HepG2 (cell line): ENCODE data around the gene HCFC1R1. TPM values are rescaled to one million over a fixed set of nuclear protein-coding genes. Genes with fewer than 3 reads are reported as not detected.
A peak's percentile ranks its signal among the peaks of the same experiment; 100 is the strongest.

ENCODE experiments used
- BATF2 ChIP-seq: sonication (generic); formaldehyde crosslinking; IDR thresholded peaks from 2 replicates; pipeline ENCODE4 v1.8.0; 2022; ENCODE audit warnings: mild to moderate bottlenecking, missing genetic modification reagents, moderate library complexity
- EZH2 ChIP-seq: conservative IDR thresholded peaks from 2 replicates; pipeline ENCODE4 v1.6.1; 2012; ENCODE audit warnings: mild to moderate bottlenecking, low read depth, low read length, moderate library complexity
- IKZF5 ChIP-seq: IDR thresholded peaks from 2 replicates; pipeline ENCODE4 v1.6.1; 2018; ENCODE audit warnings: missing genetic modification reagents, mild to moderate bottlenecking, missing compliant biosample characterization
- MAX ChIP-seq: IDR thresholded peaks from 2 replicates; pipeline ENCODE4 v1.6.1; 2012; ENCODE audit warnings: inconsistent platforms
- MZF1 ChIP-seq: sonication (generic); formaldehyde crosslinking; IDR thresholded peaks from 2 replicates; pipeline ENCODE4 v1.8.1; 2023; ENCODE audit warnings: mild to moderate bottlenecking, missing genetic modification reagents, borderline replicate concordance
- NFE2L2 ChIP-seq: fragments of 150-350 bp; IDR thresholded peaks from 2 replicates; pipeline ENCODE4 v1.6.1; 2014; ENCODE audit warnings: low read length
- POGK ChIP-seq: sonication (generic); formaldehyde crosslinking; conservative IDR thresholded peaks from 2 replicates; pipeline ENCODE4 v1.8.0; 2022; ENCODE audit warnings: mild to moderate bottlenecking, moderate library complexity, missing genetic modification reagents
- SATB2 ChIP-seq: sonication (generic); formaldehyde crosslinking; IDR thresholded peaks from 2 replicates; pipeline ENCODE4 v1.5.0; 2020; ENCODE audit warnings: missing genetic modification reagents
- SKIL ChIP-seq: sonication (generic); formaldehyde crosslinking; IDR thresholded peaks from 2 replicates; pipeline ENCODE4 v1.8.0; 2022; ENCODE audit warnings: missing genetic modification reagents, mild to moderate bottlenecking, moderate library complexity, borderline replicate concordance
- TP53 ChIP-seq: sonication (generic); formaldehyde crosslinking; conservative IDR thresholded peaks from 2 replicates; pipeline ENCODE4 v1.4.0; 2020; ENCODE audit warnings: missing genetic modification reagents
- ZMAT5 ChIP-seq: sonication (generic); formaldehyde crosslinking; IDR thresholded peaks from 2 replicates; pipeline ENCODE4 v1.5.0; 2020; ENCODE audit warnings: mild to moderate bottlenecking, low read depth, missing genetic modification reagents, borderline replicate concordance
- ZNF10 ChIP-seq: sonication (generic); formaldehyde crosslinking; IDR thresholded peaks from 2 replicates; pipeline ENCODE4 v1.4.0; 2020; ENCODE audit warnings: mild to moderate bottlenecking, low read depth, missing genetic modification reagents, borderline replicate concordance
- ZNF17 ChIP-seq: sonication (generic); formaldehyde crosslinking; IDR thresholded peaks from 2 replicates; pipeline ENCODE4 v1.5.0; 2020; ENCODE audit warnings: mild to moderate bottlenecking, missing genetic modification reagents
- ZNF20 ChIP-seq: sonication (generic); formaldehyde crosslinking; IDR thresholded peaks from 2 replicates; pipeline ENCODE4 v1.4.0; 2020; ENCODE audit warnings: mild to moderate bottlenecking, moderate library complexity, missing genetic modification reagents
- ZNF253 ChIP-seq: sonication (generic); formaldehyde crosslinking; IDR thresholded peaks from 2 replicates; pipeline ENCODE4 v1.8.0; 2022; ENCODE audit warnings: mild to moderate bottlenecking, missing genetic modification reagents, borderline replicate concordance
- ZNF296 ChIP-seq: sonication (generic); formaldehyde crosslinking; conservative IDR thresholded peaks from 2 replicates; pipeline ENCODE4 v1.5.0; 2020; ENCODE audit warnings: mild to moderate bottlenecking, missing genetic modification reagents
- ZNF543 ChIP-seq: sonication (generic); formaldehyde crosslinking; IDR thresholded peaks from 2 replicates; pipeline ENCODE4 v1.4.0; 2020; ENCODE audit warnings: mild to moderate bottlenecking, missing genetic modification reagents
- ZNF788 ChIP-seq: sonication (generic); formaldehyde crosslinking; IDR thresholded peaks from 2 replicates; pipeline ENCODE4 v1.5.0; 2020; ENCODE audit warnings: mild to moderate bottlenecking, missing genetic modification reagents, borderline replicate concordance
- ZNF816 ChIP-seq: sonication (generic); formaldehyde crosslinking; IDR thresholded peaks from 2 replicates; pipeline ENCODE4 v1.8.0; 2022; ENCODE audit warnings: missing genetic modification reagents, mild to moderate bottlenecking, borderline replicate concordance
- ZSCAN9 ChIP-seq: IDR thresholded peaks from 2 replicates; pipeline ENCODE4 v1.6.1; 2016; ENCODE audit warnings: borderline replicate concordance
- polyA plus RNA-seq, 8 experiments: library from polyadenylated mRNA; depleted of rRNA in 3 of 8; stranded (reverse) in 7 of 8; unstranded in 1 of 8; fragments of >200 nt; fragmentation: Illumina TruSeq in 4 of 8; extraction: Trizol in 4 of 8; gene quantifications; 2 replicates each; pipeline versions ENCODE4 v1.2.1 to v1.2.3, GENCODE V29; 2011 to 2016; ENCODE audit warnings: low read depth in 4 of 8, missing spikeins in 1 of 8, mixed read lengths in 1 of 8; ENCODE audit not compliant: insufficient read depth in 1 of 8
- total RNA-seq, 5 experiments: library from RNA; depleted of rRNA; stranded (reverse); fragments of >200 nt; fragmentation: Illumina TruSeq; extraction: Trizol; gene quantifications; 2 replicates each; pipeline ENCODE4 v1.2.3, GENCODE V29; 2016; ENCODE audit warnings: low read depth in 1 of 5

The HCFC1R1 gene
- total and polyA plus RNA-seq, 2 of the 13 experiments (the other 11 are each of a cell fraction or from before 2014, with no cell fraction given): 13.8 to 16.1 TPM

- TF ChIP-seq SKIL (CRISPR knock-in tag): no peak
- TF ChIP-seq ZNF543 (CRISPR knock-in tag): 0 out of 2 replicates have a peak, but pooled peaks have one; percentile 52
- TF ChIP-seq ZNF253: no peak
- no peak for TF ChIP-seq ZNF816 (CRISPR knock-in tag)
- TF ChIP-seq NFE2L2: no peak
- TF ChIP-seq ZNF788 (CRISPR knock-in tag): peak; percentile 27; the same call in 1 of the 2 replicates
- TF ChIP-seq ZSCAN9 (CRISPR knock-in tag): no peak
- no peak for TF ChIP-seq TP53 (CRISPR knock-in tag)
- TF ChIP-seq MAX: peak; percentile 76
- no peak for TF ChIP-seq ZNF20 (CRISPR knock-in tag)
- 0 out of 2 replicates have a peak, but pooled peaks have one; percentile 52 for TF ChIP-seq POGK (CRISPR knock-in tag)
- TF ChIP-seq MZF1 (CRISPR knock-in tag): no peak
- TF ChIP-seq ZNF10 (CRISPR knock-in tag): no peak
- TF ChIP-seq BATF2: no peak
- no peak for TF ChIP-seq ZMAT5 (CRISPR knock-in tag)
- TF ChIP-seq SATB2 (CRISPR knock-in tag): no peak
- no peak for TF ChIP-seq IKZF5
- no peak for TF ChIP-seq EZH2
- no peak; the same call in 1 of the 2 replicates for TF ChIP-seq ZNF17 (CRISPR knock-in tag)
- no peak for TF ChIP-seq ZNF296 (CRISPR knock-in tag)
Observed at GRCh38 chr16:2980227-2981176, 43.2 kb downstream of the HCFC1R1 start, which contains the start of gene PKMYT1 (continued).
